Stimulated activated CD8-positive, alpha-beta memory T cell treated with anti-CD3 and anti-CD28 coated beads, Interleukin-7, amount 100 ng/mL, for 1 hour (primary cell): ENCODE data around the gene TANK.
"Not testable (repeated sequence)": the region's sequence is repeated elsewhere in the genome, so short reads cannot be mapped to it uniquely, and the experiment has no call there.

ENCODE experiments used
- DNase-seq, 2 donors: peaks; one replicate each; pipeline ENCODE4 v3.0.0-alpha.2; 2020; ENCODE audit warnings: low read depth in 2 of 2

The TANK gene

DNA sequence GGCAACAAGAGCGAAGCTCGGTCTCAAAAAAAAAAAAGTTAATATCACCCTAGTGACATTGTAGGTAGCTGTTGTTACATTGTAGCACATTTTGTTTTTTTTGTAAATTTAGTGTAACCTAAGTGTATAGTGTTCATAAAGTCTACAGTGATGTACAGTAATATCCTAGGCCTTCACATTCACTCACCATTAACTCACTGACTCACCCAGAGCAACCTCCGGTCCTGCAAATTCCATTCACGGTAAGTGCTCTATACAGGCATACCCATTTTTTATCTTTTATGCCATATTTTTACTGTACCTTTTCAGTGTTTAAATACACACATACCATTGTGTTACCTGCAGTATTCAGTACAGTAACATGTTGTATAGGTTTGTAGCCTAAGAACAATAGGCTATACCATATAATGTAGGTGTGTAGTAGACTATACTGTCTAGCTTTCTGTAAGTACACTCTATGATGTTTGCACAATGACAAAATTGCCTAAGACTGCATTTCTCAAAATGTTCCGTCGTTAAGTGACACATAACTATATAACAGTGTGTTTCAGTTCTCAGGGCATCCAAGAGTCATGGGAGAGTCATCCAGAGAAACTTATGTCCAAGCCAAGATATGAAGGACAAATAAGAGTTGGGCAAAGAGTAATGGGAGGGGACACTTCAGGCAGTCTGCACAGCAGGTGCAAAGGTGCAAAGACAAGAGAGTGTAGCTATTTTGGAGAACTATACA lies 68.4 kb downstream of the TANK start:
- no peak for DNase-seq

DNA sequence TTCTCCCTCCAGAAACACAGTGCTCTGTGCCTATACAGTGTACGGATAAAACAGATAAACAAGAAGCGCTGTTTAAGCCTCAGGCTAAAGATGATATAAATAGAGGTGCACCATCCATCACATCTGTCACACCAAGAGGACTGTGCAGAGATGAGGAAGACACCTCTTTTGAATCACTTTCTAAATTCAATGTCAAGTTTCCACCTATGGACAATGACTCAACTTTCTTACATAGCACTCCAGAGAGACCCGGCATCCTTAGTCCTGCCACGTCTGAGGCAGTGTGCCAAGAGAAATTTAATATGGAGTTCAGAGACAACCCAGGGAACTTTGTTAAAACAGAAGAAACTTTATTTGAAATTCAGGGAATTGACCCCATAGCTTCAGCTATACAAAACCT lies 70.7 kb downstream of the TANK start:
- no peak for DNase-seq

- DNase-seq: no peak
These were observed 72.3 kb downstream of the TANK start for GRCh38 chr2:161232571-161232970.

- no peak for DNase-seq
These were observed 73.7 kb downstream of the TANK start for GRCh38 chr2:161233858-161234431.

DNA sequence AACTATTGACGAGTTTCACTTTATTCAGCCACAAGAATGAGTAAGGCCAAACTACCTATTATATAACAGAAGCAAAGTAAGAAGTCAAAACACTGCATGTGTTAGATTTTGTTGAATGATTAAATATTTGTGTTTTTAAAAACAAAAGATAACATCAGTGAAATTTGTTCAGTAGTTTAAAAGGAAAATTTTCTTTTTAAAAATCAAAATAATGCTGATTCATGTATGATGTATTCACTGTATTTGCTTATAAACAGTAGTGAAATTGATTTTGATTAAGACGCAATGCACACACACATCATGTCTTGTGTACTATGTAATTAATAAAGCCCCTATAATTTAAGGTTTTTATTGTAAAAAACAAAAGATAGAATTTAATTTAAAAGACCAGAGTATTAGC lies 74.4 kb downstream of the TANK start:
- DNase-seq: no peak

- DNase-seq: no peak
These were observed 77.4 kb downstream of the TANK start for GRCh38 chr2:161237392-161238264.

GRCh38 chr2:161238265-161238559 lies 78.0 kb downstream of the TANK start:
- no peak for DNase-seq

- DNase-seq: peak in 1 of 2 donors; percentile 36
These were observed 78.5 kb downstream of the TANK start for GRCh38 chr2:161238560-161239325.

GRCh38 chr2:161239326-161240109 lies 79.3 kb downstream of the TANK start:
- DNase-seq: no peak

DNA sequence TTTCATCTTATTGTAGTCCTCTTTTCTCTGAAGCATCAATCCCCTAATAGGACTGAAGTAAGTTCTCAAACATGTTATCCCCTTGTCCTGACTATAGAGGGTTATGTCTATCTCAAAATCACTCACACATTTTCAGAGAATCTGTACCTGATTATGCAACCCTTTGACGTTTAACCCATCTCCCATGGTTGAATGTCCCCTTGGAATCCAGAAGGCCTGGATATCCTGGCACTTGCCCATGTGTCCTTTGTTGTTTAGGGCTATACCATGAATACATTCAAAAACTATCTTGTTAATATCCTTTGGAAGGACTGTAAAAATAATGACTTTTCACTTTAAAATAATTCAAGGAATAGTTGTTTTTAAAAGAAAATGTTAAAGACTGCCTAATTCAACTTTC lies 81.7 kb downstream of the TANK start:
- DNase-seq: no peak

- DNase-seq: no peak
These were observed 83.1 kb downstream of the TANK start for GRCh38 chr2:161243312-161243711.

DNA sequence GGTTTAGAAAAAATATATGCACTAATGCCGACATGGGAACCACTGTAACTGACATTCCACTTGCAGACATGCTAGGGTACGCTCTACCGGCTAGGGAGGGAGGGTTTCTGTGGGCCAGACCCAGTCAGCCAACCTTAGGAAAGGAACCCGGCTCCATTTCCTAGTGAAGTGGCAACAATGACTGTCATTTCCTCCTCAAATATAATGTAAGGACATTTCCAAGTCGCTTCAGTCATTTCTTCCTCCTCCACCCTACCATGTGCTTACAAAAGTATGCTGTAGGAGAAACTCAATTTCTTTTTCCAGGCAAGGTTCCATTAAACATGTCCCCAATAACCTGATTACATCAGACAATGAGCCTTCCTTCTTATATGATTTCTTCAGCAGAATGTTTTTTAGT lies 83.7 kb downstream of the TANK start:
- no peak for DNase-seq

- DNase-seq: not testable (repeated sequence)
These were observed 84.4 kb downstream of the TANK start for GRCh38 chr2:161244387-161245260.

DNA sequence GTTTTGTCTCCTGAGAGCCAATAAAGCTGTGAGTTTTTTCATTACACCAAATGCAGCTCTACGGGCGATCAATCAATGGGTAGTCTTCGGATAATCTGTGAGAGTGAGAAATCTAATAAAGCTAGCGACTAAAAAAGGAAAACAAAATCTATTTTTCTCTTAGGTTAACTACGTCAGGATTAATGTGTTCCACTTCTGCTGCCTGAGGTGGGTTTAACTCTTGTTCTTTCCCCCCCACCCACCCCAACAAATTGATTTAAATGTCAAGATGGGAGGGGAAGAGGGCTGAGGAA lies 85.0 kb downstream of the TANK start:
- no peak for DNase-seq

DNA sequence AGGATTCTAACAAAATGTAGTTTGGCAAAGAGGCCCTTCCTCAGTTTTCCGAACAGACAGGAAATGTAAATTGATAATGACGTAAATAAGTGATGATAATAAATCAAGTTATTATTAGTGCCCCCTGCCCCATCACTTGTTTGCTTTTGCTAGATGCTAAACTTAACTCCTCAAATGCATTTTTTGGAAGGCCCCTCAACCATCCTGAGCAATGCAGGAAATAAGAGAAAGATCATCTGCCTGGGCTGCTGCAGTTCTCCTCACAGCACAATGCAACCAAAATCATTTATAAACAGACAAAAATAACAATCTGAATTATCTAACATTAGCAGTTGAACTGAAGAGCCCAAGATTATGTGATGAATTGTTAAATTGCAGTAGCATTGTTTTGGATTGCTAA lies 85.4 kb downstream of the TANK start:
- no peak for DNase-seq

DNA sequence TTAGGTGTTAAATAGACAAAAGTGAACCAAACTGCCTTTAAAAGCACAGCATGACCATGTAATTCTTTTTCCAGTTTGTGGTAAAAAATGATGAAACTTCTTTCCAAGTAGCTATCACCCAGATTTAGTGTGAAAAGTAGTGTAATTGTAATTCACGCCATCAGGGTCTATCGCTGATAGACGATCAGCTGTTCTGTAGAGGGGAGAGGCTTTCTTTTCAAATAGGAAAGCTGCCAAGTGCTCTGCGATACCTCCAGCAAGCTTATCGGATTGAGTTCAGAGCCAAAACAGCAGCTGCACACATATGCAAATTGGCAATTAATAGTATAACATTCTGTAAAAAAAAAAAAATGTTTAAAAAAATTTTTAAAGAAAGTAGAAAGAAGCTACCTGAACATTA lies 86.1 kb downstream of the TANK start:
- DNase-seq: no peak

GRCh38 chr2:161250864-161251436 lies 90.7 kb downstream of the TANK start:
- no peak for DNase-seq

- DNase-seq: no peak
These were observed 97.1 kb downstream of the TANK start for GRCh38 chr2:161257123-161257952.

- DNase-seq: no peak
These were observed 105.6 kb downstream of the TANK start for GRCh38 chr2:161265874-161266273.
